ENCODE results near the gene HADHB.
"Not testable (repeated sequence)": the region's sequence is repeated elsewhere in the genome, so short reads cannot be mapped to it uniquely, and the experiment has no call there.

Gene HADHB

DNA sequence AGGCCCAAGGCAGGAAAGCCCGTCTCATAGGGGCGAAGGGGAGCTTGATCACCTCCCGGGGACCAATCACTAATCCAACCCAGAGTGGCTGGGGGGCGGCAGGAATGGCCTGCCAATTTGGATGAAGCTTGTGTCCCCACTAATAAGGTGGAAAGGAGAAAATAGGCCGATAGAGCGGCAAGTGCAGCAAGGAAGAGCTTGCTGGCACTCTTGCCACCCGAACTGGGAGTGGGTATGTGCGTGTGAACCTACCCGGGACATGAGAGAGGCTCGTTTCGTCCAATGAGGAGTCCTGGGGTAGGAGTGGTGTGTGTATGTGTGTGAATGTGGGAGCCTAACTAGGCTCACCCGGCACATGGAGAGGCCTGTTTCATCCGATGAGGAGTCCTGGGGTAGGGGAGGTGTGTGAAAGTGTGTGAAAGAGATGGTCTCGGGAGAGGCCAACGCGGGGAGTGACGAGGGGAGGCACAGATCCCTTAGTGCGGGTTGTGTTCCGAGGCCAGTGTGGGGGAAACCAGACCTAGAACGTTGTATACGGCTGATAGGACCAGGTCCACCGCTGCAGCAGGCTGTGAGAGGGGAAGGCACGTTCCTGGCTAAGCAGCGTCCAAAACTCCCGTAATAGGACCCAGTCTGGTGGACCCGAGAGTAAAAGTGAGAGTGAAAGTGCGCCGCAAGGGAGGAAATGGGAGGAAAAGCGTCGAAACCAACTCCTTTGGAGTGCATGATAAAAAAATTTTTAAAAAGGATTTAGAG lies 54.1 kb downstream of the HADHB start:
- peak; percentile 32 for DNase-seq

DNA sequence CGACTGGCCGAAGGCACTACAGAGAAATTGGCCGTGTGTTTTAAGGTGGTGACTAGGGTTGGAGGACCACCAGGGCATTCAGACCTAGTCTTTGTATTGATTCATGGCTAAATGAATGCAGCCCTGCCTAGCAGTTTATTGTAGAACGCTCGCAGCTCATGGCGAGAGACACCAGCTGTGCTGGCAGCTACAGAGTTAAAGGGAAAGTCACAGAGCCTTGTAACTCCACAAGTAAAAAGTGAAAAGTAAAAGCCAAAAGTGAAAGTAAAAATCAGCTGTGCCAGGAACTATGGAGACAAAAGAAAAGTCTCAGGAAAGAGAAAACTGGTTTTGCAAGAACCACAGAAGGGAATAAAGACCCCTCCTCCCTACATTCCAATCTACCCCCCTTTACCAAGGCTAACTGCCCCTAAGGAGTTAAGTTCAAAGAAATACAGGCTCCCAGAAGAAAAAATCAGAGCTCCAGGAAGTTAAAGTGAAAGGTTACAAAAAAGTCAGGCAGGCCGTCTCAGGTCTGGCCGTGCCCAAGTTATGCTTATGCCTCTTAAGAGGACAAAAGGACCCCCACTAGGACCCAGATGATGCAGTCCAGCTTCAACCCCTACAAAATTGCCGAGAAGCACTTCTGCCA lies 54.8 kb downstream of the HADHB start:
- peak; percentile 46 for DNase-seq

DNA sequence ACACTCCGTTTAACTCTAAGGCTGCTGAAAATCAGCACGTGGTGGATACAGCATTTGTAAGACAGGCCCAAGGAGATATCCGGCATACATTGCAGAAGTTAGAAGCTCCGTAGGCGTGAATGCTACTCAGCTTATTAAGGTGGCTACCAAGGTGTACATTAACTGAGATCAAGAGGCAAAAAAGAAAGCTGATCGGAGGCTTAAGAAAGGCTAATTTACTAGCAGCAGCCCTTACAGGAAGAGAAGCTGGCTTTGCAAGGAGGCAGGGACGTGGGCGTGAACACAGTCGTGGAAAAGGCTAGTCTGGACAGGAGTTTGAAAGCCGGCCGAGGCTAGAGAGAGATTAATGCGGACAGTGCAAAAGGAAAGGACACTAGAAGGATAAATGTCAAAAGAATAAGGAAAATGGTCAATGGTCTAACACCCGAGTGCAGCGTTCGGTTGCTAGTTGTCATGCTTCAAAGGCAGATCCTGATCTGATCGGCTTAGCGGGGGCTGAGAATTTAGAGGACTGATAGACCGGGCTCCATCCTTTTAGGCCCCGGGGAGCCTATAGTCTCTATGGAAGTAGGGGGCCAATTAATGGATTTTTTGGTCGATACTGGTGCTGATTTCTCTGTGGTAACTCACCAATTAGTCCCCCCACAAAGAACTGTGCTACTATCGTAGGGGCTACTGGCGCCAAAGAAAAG lies 55.6 kb downstream of the HADHB start:
- no peak for DNase-seq

DNA sequence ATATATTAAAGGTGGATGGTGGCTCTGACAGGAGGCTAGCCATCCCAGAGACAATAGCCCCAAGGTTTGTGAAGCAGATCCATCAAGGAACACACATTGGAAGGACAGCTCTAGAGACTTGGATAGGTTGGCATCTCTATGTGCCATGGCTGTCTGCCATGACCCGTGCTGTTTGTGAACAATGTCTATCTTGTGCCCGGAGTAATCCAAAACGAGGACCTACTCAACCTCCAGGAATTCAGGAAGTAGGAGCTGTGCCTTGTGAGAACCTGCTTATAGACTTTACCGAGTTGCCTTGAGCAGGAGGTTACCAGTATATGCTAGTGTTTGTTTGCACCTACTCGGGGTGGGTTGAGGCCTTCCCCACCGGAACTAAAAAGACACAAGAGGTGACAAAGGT lies 58.1 kb downstream of the HADHB start:
- no peak for DNase-seq

DNA sequence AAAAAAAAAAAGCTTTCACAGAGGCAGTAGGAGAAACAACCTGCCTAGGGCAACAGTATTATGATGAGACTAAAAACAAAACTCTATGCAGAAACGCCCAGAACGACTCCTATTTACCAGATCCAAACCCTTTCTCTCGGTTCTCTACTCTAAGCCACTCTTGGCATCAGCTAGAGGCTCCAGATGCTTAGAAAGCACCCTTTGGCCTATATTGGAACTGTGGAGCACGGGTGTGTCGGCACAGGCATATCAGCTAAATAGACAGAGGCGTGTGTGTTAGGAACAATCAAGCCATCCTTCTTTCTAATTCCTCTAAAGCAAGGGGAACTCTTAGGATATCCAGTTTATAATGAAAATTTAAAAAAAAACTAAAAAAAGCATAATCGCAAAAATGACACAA lies 60.4 kb downstream of the HADHB start:
- not testable (repeated sequence) for DNase-seq

DNA sequence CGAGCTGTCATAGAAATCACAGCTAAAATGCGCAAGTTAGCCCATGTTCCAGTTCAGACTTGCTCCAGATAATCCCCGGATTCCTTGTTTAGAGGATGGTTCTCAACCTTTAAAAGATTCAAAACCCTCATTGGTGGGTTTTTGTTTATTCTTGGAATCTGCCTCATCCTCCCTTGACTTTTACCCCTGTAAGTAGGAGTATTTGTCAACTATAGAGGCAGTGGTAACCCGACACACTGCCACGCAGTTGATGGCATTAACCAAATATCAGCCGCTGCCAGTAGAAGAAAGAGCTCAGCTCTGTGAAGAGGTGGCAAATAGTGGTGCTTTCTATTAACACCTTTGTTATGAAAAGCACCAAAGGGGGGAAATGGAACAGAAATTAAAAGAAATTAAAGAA lies 60.8 kb downstream of the HADHB start:
- no peak for DNase-seq

DNA sequence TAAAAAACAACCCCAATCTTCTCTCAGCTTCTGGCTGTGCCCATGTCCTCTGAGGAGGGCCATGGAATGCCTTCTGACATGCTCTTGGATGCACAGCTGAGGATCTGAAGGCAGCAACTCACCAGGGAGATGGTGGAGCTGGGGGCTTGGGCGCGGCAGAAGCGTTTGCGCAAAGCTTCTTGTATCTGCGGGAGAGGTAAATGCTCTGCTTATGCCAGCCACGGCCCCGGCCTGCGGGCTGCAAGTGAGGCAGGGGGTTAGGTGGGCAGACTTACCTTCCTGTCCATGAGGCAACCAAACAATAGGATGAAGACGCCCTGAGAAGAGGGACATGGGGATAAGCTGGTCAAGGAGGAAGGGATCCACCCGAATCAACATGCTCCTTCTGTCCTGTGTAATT lies 65.2 kb downstream of the HADHB start:
- DNase-seq: no peak

DNA sequence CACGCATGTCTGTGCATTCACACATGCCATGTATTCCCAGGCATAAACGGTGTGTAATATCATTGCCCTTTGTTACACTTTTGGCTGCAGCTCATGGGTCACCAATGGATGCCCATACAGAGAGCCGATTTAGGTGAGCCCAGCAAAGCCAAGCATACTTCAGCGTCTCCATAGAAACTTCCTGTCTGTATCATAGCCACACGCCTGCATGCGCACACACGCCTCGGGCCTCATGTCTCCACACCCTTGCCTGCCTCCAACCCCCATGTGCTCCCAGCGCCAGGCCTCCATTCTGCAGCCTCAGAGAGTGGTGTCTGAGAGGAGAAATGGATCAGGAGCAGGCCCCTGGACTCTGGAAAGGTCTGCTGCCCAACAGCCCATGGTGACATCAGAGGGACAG lies 67.7 kb downstream of the HADHB start:
- no peak for DNase-seq

DNA sequence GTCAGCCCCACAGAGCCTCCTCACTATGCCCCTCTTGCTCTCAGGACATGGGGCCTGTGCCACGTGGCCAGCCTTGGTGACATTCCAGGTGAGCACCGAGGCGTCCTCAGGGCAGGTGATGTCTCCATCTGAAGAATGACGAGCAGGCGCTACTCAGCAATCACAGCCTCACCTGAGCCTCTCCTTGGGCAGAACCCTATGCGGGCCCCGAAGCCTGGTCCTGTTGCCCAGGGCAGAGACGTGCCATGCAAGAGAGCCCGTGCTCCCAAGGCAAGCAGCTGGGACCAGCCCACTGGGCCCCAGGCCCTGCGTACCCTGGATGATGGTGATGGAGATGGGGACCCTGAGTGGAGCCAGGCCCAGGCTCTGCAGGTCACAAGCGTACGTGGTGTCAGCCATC lies 68.7 kb downstream of the HADHB start:
- DNase-seq: no peak

DNA sequence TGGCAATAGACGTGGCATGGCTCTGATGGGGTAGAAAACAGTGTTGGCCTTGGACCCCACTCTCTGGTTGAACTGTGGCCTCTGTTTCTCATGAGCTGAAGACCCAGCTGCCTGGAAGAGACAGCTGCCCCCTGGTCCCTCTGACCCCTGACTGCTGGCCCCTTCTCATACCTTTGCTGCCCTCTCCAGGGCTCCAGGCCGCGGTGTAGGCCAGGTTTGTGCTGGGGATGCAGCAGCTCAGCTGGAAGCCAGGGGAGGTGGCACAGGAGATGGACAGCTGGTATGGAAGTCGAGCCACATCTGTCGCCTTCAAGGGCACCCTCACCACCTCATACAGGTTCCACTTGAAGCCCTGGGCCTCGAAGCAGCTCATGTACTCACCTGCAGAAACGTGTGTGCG lies 69.5 kb downstream of the HADHB start:
- DNase-seq: no peak

DNA sequence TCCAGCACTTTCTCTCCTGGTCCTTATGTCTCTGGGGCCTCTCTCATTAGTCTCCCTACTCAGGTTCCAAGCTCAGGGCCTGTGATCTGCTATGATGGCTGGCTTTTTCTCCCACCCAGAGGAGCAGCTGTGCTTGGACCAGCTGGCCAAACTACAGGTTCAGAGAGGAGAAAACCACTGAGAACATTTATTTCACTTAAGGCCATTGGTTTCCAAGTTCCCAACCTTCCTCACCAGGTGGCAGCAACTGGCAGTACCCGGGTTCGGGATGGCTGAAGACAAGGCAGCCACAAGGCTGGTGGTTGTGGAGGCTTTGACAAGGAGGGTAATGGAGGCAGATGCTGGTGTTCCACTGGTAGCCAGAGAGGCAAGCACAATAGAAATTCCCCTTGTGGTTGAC lies 71.3 kb downstream of the HADHB start:
- DNase-seq: no peak

DNA sequence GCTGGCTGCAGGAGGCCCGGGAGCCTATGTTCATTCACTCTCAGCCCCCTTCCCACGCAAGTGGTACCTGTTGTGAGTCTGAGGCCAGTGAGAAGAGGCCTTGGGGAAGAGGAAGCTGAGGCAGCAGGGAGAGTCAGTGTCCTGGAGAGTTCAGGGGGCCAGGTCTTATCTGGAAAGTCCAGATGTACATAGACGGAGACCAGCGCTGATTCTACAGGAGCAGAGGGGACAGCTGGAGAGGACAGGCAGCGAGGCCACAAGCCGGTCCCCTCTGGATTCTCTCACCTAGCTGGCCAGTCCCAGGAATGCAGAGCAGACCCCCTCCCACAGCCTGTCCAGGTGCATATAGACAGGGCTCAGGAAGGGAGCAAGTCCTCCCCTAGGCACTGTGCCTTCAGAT lies 72.1 kb downstream of the HADHB start:
- DNase-seq: no peak

DNA sequence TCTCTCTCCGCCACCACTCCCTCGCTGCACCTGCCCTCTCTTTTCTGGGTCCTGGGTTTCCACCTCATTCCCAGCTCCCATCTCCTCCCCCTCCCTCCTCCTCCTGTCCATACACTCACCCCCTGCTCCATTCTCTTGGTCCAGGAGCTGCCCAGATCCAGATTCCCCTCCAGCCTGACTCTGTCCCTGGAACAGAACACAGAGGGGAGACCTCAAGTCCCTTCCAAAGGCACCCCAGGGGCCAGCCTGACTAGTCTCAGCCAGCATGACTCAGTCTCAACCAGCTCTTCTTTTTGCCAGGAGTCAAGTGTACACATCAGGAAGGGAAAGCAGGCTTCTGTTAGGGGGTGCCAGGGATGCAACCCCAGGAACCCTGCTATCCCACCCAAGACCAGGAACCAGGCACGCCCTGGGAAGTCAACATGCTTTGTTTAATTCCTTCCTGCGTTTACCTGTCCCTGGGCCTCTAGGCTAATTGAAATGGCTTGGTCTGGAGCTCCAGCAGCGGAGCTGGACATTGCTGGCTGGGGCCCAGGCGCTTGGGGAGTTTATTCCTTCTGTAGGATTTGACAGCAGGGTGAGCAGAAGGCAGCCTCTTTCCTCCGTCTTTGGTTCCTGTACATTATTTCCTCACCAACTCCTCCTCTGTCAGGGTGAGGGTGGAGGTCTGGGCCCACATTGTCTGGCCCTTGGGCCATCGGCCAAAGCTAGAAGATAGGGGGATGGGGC lies 72.8 kb downstream of the HADHB start:
- DNase-seq: no peak

DNA sequence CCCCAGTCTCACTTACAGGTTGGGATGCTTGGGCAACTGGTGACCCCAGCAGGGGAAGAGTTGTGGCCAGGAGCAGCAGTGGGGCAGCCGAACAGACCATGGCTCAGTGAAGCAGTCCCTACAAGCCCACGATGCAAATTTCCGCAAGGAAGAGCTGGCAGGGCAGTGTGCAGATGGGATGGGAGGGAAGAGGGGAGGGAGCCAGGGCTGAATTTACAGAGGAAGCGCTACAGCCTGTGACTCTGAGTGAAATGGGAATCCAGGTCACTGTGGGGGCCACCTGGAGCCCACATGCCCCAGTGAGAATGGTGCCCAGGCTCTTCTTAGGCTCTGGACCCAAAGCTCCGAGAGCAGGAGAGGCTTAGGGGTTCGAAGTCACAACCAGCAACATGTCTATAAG lies 74.2 kb downstream of the HADHB start:
- DNase-seq: no peak

DNA sequence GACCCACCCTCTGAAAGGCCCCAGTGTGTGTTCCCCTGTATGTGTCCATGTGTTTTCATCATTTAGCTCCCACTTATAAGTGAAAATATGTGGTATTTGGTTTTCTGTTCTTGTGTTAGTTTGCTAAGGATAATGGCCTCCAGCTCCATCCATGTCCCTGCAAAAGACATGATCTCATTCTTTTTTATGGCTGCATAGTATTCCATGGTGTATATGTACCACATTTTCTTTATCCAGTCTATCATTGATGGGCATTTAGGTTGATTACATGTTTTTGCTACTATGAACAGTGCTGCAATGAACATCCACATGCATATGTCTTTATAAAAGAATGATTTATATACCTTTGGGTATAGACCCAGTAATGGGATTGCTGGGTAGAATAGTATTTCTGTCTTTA lies 79.7 kb downstream of the HADHB start:
- not testable (repeated sequence) for DNase-seq

DNA sequence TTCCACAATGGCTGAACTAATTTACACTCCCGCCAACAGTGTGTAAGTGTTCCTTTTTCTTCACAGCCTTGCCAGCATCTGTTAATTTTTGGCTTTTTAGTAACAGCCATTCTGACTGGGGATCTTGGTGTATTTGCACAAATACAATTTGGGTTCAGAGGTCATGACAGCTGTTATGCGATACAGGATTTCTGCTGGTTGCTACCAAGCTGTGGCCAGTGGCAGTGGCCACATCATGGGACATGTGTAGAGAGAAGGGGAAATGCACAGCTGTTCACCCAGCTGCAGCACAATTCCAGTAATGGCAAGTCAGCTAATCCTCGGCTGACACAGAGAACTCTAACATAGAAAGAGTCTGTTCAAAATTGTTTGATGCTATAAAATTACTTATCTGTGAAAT lies 80.2 kb downstream of the HADHB start:
- DNase-seq: no peak

DNA sequence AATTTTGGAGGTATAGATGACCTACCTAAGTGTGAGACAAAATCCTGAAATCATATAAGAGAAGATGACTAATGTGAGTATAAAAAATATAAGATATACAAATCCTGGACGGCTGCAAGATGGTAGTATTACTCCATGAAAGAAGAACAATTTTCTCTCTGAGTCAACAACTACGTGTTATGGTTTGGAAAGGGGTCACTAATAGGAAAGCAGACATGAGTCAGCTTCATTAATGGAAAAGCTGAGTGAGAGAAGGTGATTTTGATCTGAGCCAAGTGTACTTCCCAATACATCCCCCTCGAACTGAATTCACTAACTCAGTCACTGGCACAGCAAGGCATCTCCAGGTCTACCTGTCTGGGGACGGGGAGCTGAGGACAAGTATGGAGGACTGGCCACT lies 81.1 kb downstream of the HADHB start:
- peak; percentile 85 for DNase-seq

DNA sequence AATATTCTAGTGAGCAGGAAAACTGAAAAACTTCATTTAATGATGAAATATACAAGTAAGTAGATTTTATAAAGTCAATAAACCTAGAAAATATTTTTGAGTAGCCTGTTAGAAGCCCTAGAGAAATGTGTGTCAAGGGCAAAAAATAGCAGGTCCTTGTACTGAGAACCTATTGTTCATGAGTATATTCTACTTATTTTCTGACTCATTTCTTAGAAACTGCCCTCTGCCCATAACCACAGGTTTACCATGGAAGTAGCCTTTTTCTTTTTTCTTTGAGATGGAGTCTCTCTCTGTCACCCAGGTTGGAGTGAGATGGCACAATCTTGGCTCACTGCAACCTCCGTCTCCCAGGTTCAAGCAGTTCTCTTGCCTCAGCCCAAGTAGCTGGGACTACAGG lies 81.8 kb downstream of the HADHB start:
- DNase-seq: peak; percentile 18

DNA sequence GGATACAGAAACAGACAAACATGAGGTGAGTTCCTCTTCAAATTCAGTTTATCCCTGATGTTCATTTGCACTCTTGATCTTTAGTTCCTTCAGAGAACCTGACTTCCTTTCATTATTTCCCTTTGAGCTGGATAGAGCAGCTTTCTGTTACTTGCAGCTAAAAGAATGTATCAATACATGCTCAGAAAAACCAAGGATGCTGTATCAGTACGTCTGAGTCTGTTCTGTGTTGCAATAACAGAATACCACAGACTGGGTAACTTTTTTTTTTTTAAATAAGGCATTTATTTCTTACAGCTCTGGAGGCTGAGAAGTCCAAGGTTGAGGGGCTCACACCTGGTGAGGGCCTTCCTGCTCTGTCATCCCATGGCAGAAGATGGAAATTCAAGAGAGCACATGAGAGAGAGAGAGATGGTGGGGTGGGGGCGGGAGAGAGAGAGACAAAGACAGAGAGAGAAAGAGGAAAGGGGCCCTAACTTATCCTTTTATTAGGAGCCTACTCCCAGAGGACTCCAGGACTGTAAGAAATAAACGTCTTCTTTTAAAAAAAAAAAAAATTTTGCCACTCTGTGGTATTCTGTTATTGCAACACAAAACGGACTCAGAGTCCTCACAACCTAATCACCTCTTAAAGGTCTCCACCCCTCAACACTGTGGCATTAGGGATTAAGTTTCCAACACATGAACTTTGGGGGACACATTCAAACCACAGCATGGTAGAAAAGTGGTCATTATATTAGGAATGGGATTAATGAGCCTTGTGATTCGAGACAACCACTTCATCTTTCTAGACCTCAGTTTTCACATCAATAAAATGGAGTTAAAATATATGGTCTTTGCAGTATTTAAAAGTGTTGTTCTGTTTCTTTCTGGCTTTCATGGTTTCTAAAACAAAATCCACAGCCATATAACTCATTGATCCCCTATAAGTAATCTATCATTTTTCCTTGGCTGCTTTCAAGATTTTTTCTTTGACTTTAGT lies 82.8 kb downstream of the HADHB start:
- peak; percentile 63 for DNase-seq

DNA sequence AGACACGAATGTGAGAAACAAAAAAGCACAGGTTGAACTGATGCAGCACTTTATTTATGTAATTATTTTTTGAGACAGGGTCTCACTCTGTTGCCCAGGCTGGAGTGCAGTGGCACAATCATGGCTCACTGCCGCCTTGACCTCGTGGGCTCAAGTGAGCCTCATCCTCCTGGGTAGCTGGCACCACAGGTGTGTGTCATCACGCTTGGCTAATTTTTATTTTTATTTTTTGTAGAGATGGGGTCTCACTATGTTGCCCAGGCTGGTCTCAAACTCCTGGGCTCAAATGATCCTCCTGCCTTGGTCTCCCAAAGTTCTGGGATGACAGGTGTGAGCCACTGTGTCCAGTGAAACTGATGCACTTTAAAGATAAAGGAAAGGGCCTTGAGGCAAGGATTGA lies 84.3 kb downstream of the HADHB start:
- DNase-seq: not testable (repeated sequence)

DNA sequence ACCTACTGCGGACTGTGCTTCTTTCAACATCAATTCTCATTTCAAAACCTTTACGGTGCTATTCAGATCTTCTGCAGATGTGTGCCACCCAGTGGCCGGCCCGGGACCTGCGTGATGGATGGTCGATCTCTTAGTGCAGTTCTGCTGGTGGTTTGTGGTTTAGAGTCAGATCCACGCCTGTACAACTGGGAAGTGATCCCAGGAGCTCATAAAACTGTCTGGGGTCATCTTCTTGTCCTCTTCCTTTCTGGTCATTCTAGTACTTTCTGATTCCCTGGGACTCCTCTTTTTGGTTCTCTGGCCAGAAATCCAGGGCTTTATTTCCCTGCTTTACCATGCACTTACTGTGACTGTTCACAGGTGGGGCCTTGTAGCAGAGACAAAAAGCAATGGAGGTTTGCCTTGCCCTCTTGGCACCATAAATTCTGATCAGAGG lies 85.4 kb downstream of the HADHB start:
- DNase-seq: peak; percentile 78

DNA sequence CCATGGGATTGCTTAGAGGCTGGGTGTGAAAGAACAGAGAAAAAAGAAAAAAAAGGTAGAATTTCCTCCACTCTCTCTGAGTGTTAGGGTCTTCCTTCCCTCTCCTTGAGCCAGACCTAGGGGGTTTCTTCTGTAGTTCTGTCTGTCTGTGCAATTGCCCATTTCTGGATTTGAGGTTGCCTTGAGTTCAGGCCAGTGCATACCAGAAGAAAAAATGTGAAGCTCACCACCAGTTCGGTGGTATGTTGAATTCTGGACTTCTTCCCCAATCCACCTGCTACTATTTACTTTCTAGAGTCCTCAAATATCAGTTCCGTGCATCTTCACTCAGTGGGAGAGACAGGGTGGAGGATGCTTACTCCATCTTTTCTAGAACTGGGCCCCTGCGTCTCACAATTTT lies 85.9 kb downstream of the HADHB start:
- DNase-seq: no peak
